GM20431 (cell line): Measurements from ENCODE around the gene ST6GALNAC1.

ENCODE experiments used
- in situ Hi-C: fragments of 300-500 bp; cut with MseI, MboI; formaldehyde crosslinking; loops from one replicate; pipeline ENCODE4 v1.15.0; 2020; ENCODE audit warnings: low sequenced_read_pairs; ENCODE audit not compliant: unreplicated experiment

The ST6GALNAC1 gene

GRCh38 chr17:76643553-76644148, at the start of gene ST6GALNAC1:
Gene ST6GALNAC1, minus strand, starts transcription at chr17:76643757. Its CDS starts 119 bp downstream, at chr17:76643638.
- in situ Hi-C loops: no loop called here

GRCh38 chr17:76691379-76692191, 48.0 kb upstream of the ST6GALNAC1 start:
- in situ Hi-C loops: no loop called here

- in situ Hi-C loops: no loop called here
Measured at GRCh38 chr17:76690596-76691280, 47.2 kb upstream of the ST6GALNAC1 start.

GRCh38 chr17:76689859-76690258, 46.3 kb upstream of the ST6GALNAC1 start:
- in situ Hi-C loops: no loop called here

GRCh38 chr17:76688165-76688622, 44.6 kb upstream of the ST6GALNAC1 start:
- in situ Hi-C loops: no loop called here

- in situ Hi-C loops: no loop called here
Measured at GRCh38 chr17:76687298-76688164, 44.0 kb upstream of the ST6GALNAC1 start.

- in situ Hi-C loops: no loop called here
Measured at GRCh38 chr17:76686538-76687297, 43.2 kb upstream of the ST6GALNAC1 start.

- in situ Hi-C loops: no loop called here
Measured at GRCh38 chr17:76685846-76686245, 42.3 kb upstream of the ST6GALNAC1 start.

- in situ Hi-C loops: no loop called here
Measured at GRCh38 chr17:76685366-76685765, 41.8 kb upstream of the ST6GALNAC1 start.

GRCh38 chr17:76684756-76685155, 41.2 kb upstream of the ST6GALNAC1 start:
- in situ Hi-C loops: no loop called here

- in situ Hi-C loops: no loop called here
Measured at GRCh38 chr17:76683921-76684745, 40.6 kb upstream of the ST6GALNAC1 start.

- in situ Hi-C loops: no loop called here
Measured at GRCh38 chr17:76683011-76683755, 39.6 kb upstream of the ST6GALNAC1 start.

- in situ Hi-C loops: no loop called here
Measured at GRCh38 chr17:76682296-76682695, 38.7 kb upstream of the ST6GALNAC1 start.

- in situ Hi-C loops: no loop called here
Measured at GRCh38 chr17:76681222-76682137, 37.9 kb upstream of the ST6GALNAC1 start.

- in situ Hi-C loops: no loop called here
Measured at GRCh38 chr17:76679239-76679638, 35.7 kb upstream of the ST6GALNAC1 start.

- in situ Hi-C loops: no loop called here
Measured at GRCh38 chr17:76678330-76678729, 34.8 kb upstream of the ST6GALNAC1 start.

- in situ Hi-C loops: no loop called here
Measured at GRCh38 chr17:76677406-76677805, 33.8 kb upstream of the ST6GALNAC1 start.
